MM.1S (cell line): ENCODE measurements around the gene NANOS1.

Experiments used
- CTCF ChIP-seq: fragments of 300-600 bp; sonication (generic); IDR thresholded peaks from 2 replicates; pipeline ENCODE4 v1.5.1; 2016; ENCODE audit warnings: antibody characterized with exemption, low read length, mixed read lengths
- EZH2 ChIP-seq: fragments of 300-600 bp; sonication (generic); optimal IDR thresholded peaks from 2 replicates; pipeline ENCODE3; 2017; ENCODE audit warnings: low read depth, mild to moderate bottlenecking, antibody characterized with exemption, low read length, mixed read lengths

- TF ChIP-seq CTCF = no peak
- TF ChIP-seq EZH2 = no peak
These were observed 41.1 kb downstream of the NANOS1 start for GRCh38 chr10:119070395-119071165.
